Spleen (tissue), 11 donors: ENCODE measurements around the gene ARMC6. TPM values are rescaled to one million over a fixed set of nuclear protein-coding genes. Genes with fewer than 3 reads are reported as not detected.
A peak's percentile ranks its signal among the peaks of the same experiment; 100 is the strongest.
"Not testable (repeated sequence)": the region's sequence is repeated elsewhere in the genome, so short reads cannot be mapped to it uniquely, and the experiment has no call there.

Experiments used
- DNase-seq: peaks from one replicate; pipeline ENCODE4 v3.0.0-alpha.2; 2020
- H3K27ac ChIP-seq, 8 donors: fragments of 200-600 bp; sonication (generic) in 7 of 8; 1 replicate in 4 of 8; 2 replicates in 4 of 8; pipeline versions ENCODE4 v1.5.0 to v1.8.0; 2016 to 2021; ENCODE audit warnings: inconsistent platforms in 4 of 8, mild to moderate bottlenecking in 4 of 8, moderate library complexity in 1 of 8
- H3K27me3 ChIP-seq, 7 donors: fragments of 200-600 bp; sonication (generic) in 6 of 7; replicated peaks in 1 of 7; 1 replicate in 4 of 7; 2 replicates in 3 of 7; pipeline versions ENCODE4 v1.5.0 to v1.8.0; 2016 to 2021; ENCODE audit warnings: inconsistent platforms in 3 of 7, mild to moderate bottlenecking in 1 of 7
- H3K36me3 ChIP-seq, 6 donors: fragments of 200-600 bp; sonication (generic) in 5 of 6; 1 replicate in 4 of 6; 2 replicates in 2 of 6; pipeline versions ENCODE4 v1.5.0 to v1.8.0; 2016 to 2021; ENCODE audit warnings: inconsistent platforms in 2 of 6
- H3K4me1 ChIP-seq, 6 donors: fragments of 200-600 bp; sonication (generic) in 5 of 6; 1 replicate in 3 of 6; 2 replicates in 3 of 6; pipeline versions ENCODE4 v1.5.0 to v1.8.0; 2016 to 2021; ENCODE audit warnings: inconsistent platforms in 3 of 6
- H3K4me3 ChIP-seq, 8 donors: fragments of 200-600 bp; sonication (generic) in 7 of 8; 1 replicate in 4 of 8; 2 replicates in 4 of 8; pipeline versions ENCODE4 v1.5.0 to v1.8.0; 2016 to 2021; ENCODE audit warnings: inconsistent platforms in 4 of 8, mild to moderate bottlenecking in 4 of 8, moderate library complexity in 2 of 8
- H3K9me3 ChIP-seq, 8 donors: fragments of 200-600 bp; sonication (generic) in 7 of 8; 1 replicate in 4 of 8; 2 replicates in 4 of 8; pipeline versions ENCODE4 v1.5.0 to v1.8.0; 2016 to 2021; ENCODE audit warnings: inconsistent platforms in 4 of 8
- POLR2A ChIP-seq, 3 donors: fragments of 450-650 bp; IDR thresholded peaks; one replicate each; pipeline ENCODE4 v1.5.1; 2017; ENCODE audit warnings: antibody characterized with exemption in 3 of 3, mild to moderate bottlenecking in 1 of 3
- POLR2AphosphoS5 ChIP-seq, 3 donors: sonication (generic); formaldehyde crosslinking; IDR thresholded peaks; one replicate each; pipeline ENCODE4 v1.5.1; 2017; ENCODE audit warnings: antibody characterized with exemption in 3 of 3
- WGBS, 5 donors: extraction: QIAGEN DNeasy Blood & Tissue Kit in 3 of 5; methylation state at CpG; one replicate each; pipeline versions ENCODE4 v1.1.5 to v1.1.7; 2013 to 2018; 5-methylcytosine and 5-hydroxymethylcytosine counted together
- intact Hi-C: fragments of 100-400 bp; cut with DNase I; formaldehyde crosslinking; loops from one replicate; pipeline ENCODE4 v1.15.0; 2023; ENCODE audit warnings: low total_unique reads
- polyA plus RNA-seq, 3 donors: library from polyadenylated mRNA; stranded (reverse); fragments of 200-250 nt; gene quantifications; one replicate each; pipeline ENCODE4 v1.2.1, GENCODE V29; 2013
- total RNA-seq, 7 donors: library from RNA; depleted of rRNA in 3 of 7; stranded (reverse); fragments of >200 nt in 3 of 7; fragmentation: NEBNext Ultra II Directional in 4 of 7; extraction: Animal tissue kit (Norgen Biotek cat#: 25700) in 4 of 7; gene quantifications; one replicate each; pipeline versions ENCODE4 v1.1.0 to v1.2.1, GENCODE V29; 2016 to 2021
- TF ChIP-seq, protein P1 (sequence below), 11 experiments: fragments of 200-600 bp in 7 of 11; fragments of 450-650 bp in 4 of 11; sonication (generic) in 4 of 11; IDR thresholded peaks in 8 of 11; conservative IDR thresholded peaks in 3 of 11; 1 replicate in 7 of 11; 2 replicates in 4 of 11; pipeline versions ENCODE4 v1.4.0 to v1.8.0; 2016 to 2021; ENCODE audit warnings: antibody characterized with exemption in 11 of 11, inconsistent platforms in 4 of 11, mild to moderate bottlenecking in 1 of 11
- donor health status: healthy with polysubstance abuse.
- donor health status: DM: no; HTN: no; CAD: no; lungs with moderate emphysema.
- donor health status: DM: no; HTN: no; CAD: no.
- donor health status: Bipolar disorder and iron deficiency.
- donor health status: healthy.
- donor health status: DM: no; HTN: no; CAD: no.
- donor health status: DM: yes; HTN: yes; CAD: no.

Gene ARMC6
- total and polyA plus RNA-seq, 10 donors, result 17.2 to 29.0 (median 25.6) TPM

DNA sequence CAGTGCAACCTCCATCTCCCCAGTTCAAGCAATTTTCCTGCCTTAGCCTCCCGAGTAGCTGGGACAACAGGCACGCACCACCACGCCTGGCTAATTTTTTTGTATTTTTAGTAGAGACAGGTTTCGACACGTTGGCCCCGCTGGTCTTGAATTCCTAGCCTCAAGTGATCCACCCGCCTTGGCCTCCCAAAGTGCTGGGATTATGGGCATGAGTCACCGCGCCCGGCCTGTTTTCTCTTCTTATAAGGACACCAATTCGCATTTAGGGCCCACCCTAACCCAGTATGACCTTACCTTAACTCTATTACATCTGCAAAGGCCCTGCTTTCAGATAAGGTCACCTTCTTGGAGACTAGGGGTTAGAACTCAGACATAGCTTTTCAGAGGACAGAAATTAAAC lies 69.8 kb downstream of the ARMC6 start:
- H3K27me3 ChIP-seq, result no peaks in the 10 kb centered on the region
- no peak overlapping the region for H3K4me3 ChIP-seq
- H3K27ac ChIP-seq, result no peak overlapping the region
- TF ChIP-seq POLR2A (IDR thresholded peaks at IDR 0.05) (no peak), POLR2AphosphoS5 (IDR thresholded peaks at IDR 0.05) (no peak)
- TF ChIP-seq, protein P1, sequence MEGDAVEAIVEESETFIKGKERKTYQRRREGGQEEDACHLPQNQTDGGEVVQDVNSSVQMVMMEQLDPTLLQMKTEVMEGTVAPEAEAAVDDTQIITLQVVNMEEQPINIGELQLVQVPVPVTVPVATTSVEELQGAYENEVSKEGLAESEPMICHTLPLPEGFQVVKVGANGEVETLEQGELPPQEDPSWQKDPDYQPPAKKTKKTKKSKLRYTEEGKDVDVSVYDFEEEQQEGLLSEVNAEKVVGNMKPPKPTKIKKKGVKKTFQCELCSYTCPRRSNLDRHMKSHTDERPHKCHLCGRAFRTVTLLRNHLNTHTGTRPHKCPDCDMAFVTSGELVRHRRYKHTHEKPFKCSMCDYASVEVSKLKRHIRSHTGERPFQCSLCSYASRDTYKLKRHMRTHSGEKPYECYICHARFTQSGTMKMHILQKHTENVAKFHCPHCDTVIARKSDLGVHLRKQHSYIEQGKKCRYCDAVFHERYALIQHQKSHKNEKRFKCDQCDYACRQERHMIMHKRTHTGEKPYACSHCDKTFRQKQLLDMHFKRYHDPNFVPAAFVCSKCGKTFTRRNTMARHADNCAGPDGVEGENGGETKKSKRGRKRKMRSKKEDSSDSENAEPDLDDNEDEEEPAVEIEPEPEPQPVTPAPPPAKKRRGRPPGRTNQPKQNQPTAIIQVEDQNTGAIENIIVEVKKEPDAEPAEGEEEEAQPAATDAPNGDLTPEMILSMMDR (IDR thresholded peaks at IDR 0.05 in 8 of 11, conservative IDR thresholded peaks at IDR 0.05 in 3 of 11), result no peak
- intact Hi-C loops, result no loop called here
- H3K9me3 ChIP-seq, result no peaks in the 10 kb centered on the region
- 94 to 100% (median 96%) methylated on average over 11 of the region's 11 CpGs for WGBS, 5 donors
- no peak for DNase-seq
- H3K36me3 ChIP-seq, result peaks cover 0 to 74% (median 11%) of the 10 kb centered on the region in 6 donors
- peaks cover 0 to 7% (median 0%) of the 10 kb centered on the region in 6 donors for H3K4me1 ChIP-seq

DNA sequence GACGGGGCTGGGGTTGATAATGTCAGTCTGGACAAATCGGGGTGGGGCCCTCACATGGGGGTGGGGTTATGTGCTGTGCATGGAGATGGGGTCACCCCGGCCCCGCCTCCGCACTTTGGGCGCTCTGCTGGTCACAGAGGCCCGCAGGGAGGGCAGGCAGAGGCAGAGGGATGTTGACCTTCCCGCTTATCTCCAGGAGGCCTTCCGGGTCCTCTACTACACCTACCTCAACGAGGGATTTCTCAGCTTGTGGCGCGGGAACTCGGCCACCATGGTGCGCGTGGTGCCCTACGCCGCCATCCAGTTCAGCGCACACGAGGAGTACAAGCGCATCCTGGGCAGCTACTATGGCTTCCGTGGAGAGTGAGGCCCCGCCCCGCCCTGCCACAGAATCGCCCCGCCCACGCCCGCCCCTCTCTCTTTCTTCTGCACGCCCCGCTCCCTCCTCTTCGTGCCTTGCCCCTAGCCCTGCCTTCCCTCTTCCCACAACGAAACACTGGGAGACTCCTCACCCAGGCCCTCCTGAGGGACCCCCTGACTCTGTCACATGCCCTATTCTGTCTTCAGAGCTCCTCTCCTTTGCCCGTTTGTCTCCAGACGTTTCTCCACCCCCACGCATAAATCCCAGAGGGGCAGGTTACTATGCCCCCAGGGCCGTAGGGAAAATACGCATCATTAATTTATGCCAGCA lies 72.1 kb downstream of the ARMC6 start:
- WGBS, 5 donors, result 49 to 61% (median 60%) methylated on average over 30 to 36 of the region's 36 CpGs
- intact Hi-C loops, result no loop called here
- H3K9me3 ChIP-seq, result no peaks in the 10 kb centered on the region
- peak in 2 of 3 donors; percentile 30 to 31 for TF ChIP-seq POLR2AphosphoS5 (IDR thresholded peaks at IDR 0.05)
- TF ChIP-seq, protein P1 (IDR thresholded peaks at IDR 0.05 in 8 of 11, conservative IDR thresholded peaks at IDR 0.05 in 3 of 11), result no peak
- peaks cover 0 to 14% (median 8%) of the 10 kb centered on the region in 6 donors for H3K4me1 ChIP-seq
- no peak for DNase-seq
- peak overlapping the region in 4 of 8 donors; percentile 11 to 48 (median 30) for H3K27ac ChIP-seq
- H3K36me3 ChIP-seq, result peaks cover 0 to 56% (median 10%) of the 10 kb centered on the region in 6 donors
- H3K27me3 ChIP-seq, result peaks cover 0 to 5% (median 0%) of the 10 kb centered on the region in 7 donors
- H3K4me3 ChIP-seq, result peak overlapping the region in 5 of 8 donors; percentile 3 to 55 (median 29)

DNA sequence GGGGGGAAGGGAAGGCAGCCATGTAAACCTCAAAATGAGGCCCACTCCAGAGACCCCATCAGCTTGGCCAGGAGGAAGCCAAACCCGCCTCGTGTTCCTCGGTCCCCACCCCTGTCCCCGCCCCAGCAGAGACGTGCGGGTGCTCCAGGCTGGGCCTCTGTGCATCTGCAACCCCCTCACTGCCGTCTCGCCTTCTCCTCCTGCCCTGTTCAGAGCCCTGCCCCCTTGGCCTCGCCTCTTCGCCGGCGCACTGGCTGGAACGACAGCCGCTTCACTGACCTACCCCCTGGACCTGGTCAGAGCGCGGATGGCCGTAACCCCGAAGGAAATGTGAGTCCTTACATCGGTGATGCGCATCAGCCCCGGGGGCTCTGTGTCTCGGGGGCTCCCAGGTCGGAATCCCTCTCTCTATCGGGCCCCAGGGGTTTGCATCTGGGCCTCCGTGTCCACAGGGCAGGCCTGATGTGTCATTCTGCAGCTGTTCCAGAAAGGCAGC lies 72.7 kb downstream of the ARMC6 start:
- 61 to 84% (median 69%) methylated on average over 25 of the region's 25 CpGs for WGBS, 5 donors
- H3K4me3 ChIP-seq, result peak overlapping the region in 5 of 8 donors; percentile 3 to 55 (median 29)
- peaks cover 0 to 10% (median 0%) of the 10 kb centered on the region in 7 donors for H3K27me3 ChIP-seq
- no peak for DNase-seq
- TF ChIP-seq POLR2A (IDR thresholded peaks at IDR 0.05), result no peak
- TF ChIP-seq POLR2AphosphoS5 (IDR thresholded peaks at IDR 0.05), result peak in 2 of 3 donors; percentile 34 to 59
- TF ChIP-seq, protein P1 (IDR thresholded peaks at IDR 0.05 in 8 of 11, conservative IDR thresholded peaks at IDR 0.05 in 3 of 11), result no peak
- intact Hi-C loops, result no loop called here
- no peaks in the 10 kb centered on the region for H3K9me3 ChIP-seq
- H3K4me1 ChIP-seq, result peaks cover 0 to 18% (median 12%) of the 10 kb centered on the region in 6 donors
- H3K27ac ChIP-seq, result peak overlapping the region in 4 of 8 donors; percentile 11 to 48 (median 22)
- peaks cover 0 to 50% (median 9%) of the 10 kb centered on the region in 6 donors for H3K36me3 ChIP-seq

DNA sequence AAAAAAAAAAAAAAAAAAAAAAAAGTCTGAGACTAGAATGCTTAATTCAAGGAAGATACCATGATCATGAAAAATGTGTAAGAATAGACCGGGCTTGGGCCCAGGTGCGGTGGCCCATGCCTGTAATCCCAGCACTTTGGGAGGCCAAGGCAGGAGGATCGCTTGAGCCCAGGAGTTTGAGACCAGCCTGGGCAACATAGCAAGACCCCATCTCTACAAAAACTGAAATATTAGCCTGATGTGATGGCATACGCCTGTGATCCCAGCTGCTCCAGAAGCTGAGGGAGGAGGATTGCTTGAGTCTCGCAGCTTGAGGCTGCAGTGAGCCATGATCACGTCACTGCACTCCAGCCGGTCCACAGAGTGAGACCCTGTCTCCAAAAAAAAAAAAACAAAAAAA lies 73.5 kb downstream of the ARMC6 start:
- peaks cover 0 to 42% (median 5%) of the 10 kb centered on the region in 6 donors for H3K36me3 ChIP-seq
- peaks cover 0 to 11% (median 0%) of the 10 kb centered on the region in 7 donors for H3K27me3 ChIP-seq
- H3K4me3 ChIP-seq, DNase-seq, H3K27ac ChIP-seq, intact Hi-C loops, H3K9me3 ChIP-seq: not testable (repeated sequence)
- WGBS, 5 donors, result 94 to 99% (median 98%) methylated on average over 7 of the region's 7 CpGs
- H3K4me1 ChIP-seq, result peaks cover 0 to 20% (median 14%) of the 10 kb centered on the region in 6 donors
